Loucy (cell line): ENCODE data around the gene GPR61.

Experiments used
- H2AFZ ChIP-seq: fragments of 200-600 bp; sonication (generic); 2 replicates; pipeline ENCODE4 v1.6.0; 2016; ENCODE audit warnings: antibody characterized with exemption, mild to moderate bottlenecking, low read length, moderate library complexity
- H3F3A ChIP-seq: fragments of 200-600 bp; 2 replicates; pipeline ENCODE4 v1.6.0; 2016; ENCODE audit warnings: antibody characterized with exemption, low read depth, mild to moderate bottlenecking
- H3K27me3 ChIP-seq: fragments of 200-600 bp; sonication (generic); 2 replicates; pipeline ENCODE4 v1.6.1; 2014; ENCODE audit warnings: low read length, mild to moderate bottlenecking; ENCODE audit not compliant: insufficient read depth, poor library complexity, severe bottlenecking
- H3K36me3 ChIP-seq: fragments of 200-600 bp; sonication (generic); 2 replicates; pipeline ENCODE4 v1.6.1; 2016; ENCODE audit warnings: low read length; ENCODE audit not compliant: insufficient read depth
- H3K4me1 ChIP-seq: fragments of 200-600 bp; sonication (generic); 2 replicates; pipeline ENCODE4 v1.5.1; 2014; ENCODE audit warnings: low read length, mild to moderate bottlenecking; ENCODE audit not compliant: insufficient read depth, poor library complexity, severe bottlenecking
- H3K4me2 ChIP-seq: fragments of 200-600 bp; sonication (generic); 2 replicates; pipeline ENCODE4 v1.6.0; 2014; ENCODE audit warnings: antibody characterized with exemption, low read length, low read depth, mild to moderate bottlenecking; ENCODE audit not compliant: poor library complexity, severe bottlenecking
- H3K4me3 ChIP-seq: fragments of 200-600 bp; sonication (generic); 2 replicates; pipeline ENCODE4 v1.5.1; 2014; ENCODE audit warnings: low read length, mild to moderate bottlenecking, mixed read lengths; ENCODE audit not compliant: poor library complexity, severe bottlenecking
- H3K79me2 ChIP-seq: fragments of 200-600 bp; sonication (generic); 2 replicates; pipeline ENCODE4 v1.6.1; 2014; ENCODE audit warnings: low read length; ENCODE audit not compliant: insufficient read depth
- H3K9ac ChIP-seq: fragments of 200-600 bp; sonication (generic); 2 replicates; pipeline ENCODE4 v1.6.0; 2014; ENCODE audit warnings: mild to moderate bottlenecking, low read depth, low read length, moderate library complexity; ENCODE audit not compliant: poor library complexity, severe bottlenecking
- H3K9me2 ChIP-seq: fragments of 200-600 bp; sonication (generic); replicated peaks from 2 replicates; pipeline ENCODE4 v1.6.1; 2016; ENCODE audit warnings: low read depth, low read length, mixed read lengths
- H3K9me3 ChIP-seq: fragments of 200-600 bp; sonication (generic); 2 replicates; pipeline ENCODE4 v1.6.1; 2014; ENCODE audit warnings: mild to moderate bottlenecking, antibody characterized with exemption, low read length, low read depth; ENCODE audit not compliant: insufficient read depth
- H4K20me1 ChIP-seq: fragments of 200-600 bp; sonication (generic); 2 replicates; pipeline ENCODE4 v1.6.0; 2014; ENCODE audit warnings: antibody characterized with exemption, low read length, mild to moderate bottlenecking; ENCODE audit not compliant: insufficient read depth, poor library complexity, severe bottlenecking
- EZH2phosphoT487 ChIP-seq: fragments of 200-600 bp; IDR thresholded peaks from 2 replicates; pipeline ENCODE4 v1.6.1; 2018; ENCODE audit warnings: antibody characterized with exemption, mild to moderate bottlenecking, moderate library complexity, borderline replicate concordance
- TF ChIP-seq, protein P1 (sequence below): fragments of 200-600 bp; sonication (generic); conservative IDR thresholded peaks from 2 replicates; pipeline ENCODE4 v1.5.1; 2014; ENCODE audit warnings: mild to moderate bottlenecking, antibody characterized with exemption, low read length

Gene GPR61

DNA sequence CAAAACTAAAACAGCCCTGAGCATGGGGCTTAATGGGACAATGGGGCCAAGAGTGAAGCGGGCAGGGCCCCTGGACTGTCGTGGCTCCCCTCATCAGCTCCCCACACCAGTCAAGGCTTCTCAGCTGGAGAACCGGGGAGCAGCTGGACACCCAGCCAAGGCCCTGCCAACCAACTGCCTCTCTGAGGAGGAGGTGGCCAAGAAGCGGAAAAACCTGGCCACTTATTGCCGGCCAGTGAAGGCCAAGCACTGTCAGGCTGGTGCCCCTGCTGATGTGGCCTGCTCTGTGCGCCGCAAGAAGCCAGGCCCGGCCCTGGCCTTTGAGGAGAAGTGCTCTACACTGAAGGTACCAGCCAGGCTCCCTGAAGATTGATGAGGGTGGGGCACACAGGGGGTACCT, 48.3 kb upstream of the GPR61 start:
- no peak for TF ChIP-seq EZH2phosphoT487
- TF ChIP-seq, protein P1, sequence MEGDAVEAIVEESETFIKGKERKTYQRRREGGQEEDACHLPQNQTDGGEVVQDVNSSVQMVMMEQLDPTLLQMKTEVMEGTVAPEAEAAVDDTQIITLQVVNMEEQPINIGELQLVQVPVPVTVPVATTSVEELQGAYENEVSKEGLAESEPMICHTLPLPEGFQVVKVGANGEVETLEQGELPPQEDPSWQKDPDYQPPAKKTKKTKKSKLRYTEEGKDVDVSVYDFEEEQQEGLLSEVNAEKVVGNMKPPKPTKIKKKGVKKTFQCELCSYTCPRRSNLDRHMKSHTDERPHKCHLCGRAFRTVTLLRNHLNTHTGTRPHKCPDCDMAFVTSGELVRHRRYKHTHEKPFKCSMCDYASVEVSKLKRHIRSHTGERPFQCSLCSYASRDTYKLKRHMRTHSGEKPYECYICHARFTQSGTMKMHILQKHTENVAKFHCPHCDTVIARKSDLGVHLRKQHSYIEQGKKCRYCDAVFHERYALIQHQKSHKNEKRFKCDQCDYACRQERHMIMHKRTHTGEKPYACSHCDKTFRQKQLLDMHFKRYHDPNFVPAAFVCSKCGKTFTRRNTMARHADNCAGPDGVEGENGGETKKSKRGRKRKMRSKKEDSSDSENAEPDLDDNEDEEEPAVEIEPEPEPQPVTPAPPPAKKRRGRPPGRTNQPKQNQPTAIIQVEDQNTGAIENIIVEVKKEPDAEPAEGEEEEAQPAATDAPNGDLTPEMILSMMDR, result no peak
- Histone ChIP-seq H3K9me2 (no peaks in the 10 kb centered on the region), H3K79me2 (peaks cover 20% of the 10 kb centered on the region), H2AFZ (no peak overlapping the region), H3K4me2 (no peak overlapping the region), H3K4me1 (peaks cover 14% of the 10 kb centered on the region), H4K20me1 (peaks cover 7% of the 10 kb centered on the region), H3K27me3 (no peaks in the 10 kb centered on the region), H3K9ac (no peak overlapping the region), H3K36me3 (peaks cover 6% of the 10 kb centered on the region; the same call in 1 of the 2 replicates), H3F3A (no peaks in the 10 kb centered on the region), H3K4me3 (no peak overlapping the region), H3K9me3 (no peaks in the 10 kb centered on the region)

DNA sequence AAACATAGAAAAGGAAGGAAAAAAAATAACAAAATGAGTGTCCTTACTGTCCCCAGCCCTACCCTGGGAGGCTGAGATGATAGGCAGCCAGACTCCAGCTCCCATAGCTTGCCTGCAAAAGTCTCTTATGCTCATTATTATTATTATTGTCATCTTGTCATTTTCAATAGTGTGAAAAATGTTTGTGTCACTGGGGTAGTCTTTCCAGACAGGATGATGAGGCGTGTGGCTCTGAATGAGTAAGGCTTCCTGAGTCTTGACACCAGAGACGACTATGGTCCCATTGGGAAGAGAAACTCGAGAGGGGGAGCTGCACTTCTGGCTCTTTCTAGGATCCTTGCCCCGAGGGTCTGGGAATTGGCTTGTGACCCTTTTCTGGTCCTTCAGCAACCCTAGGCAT, 46.9 kb upstream of the GPR61 start:
- no peak overlapping the region for H3K9ac ChIP-seq
- no peaks in the 10 kb centered on the region for H3K9me2 ChIP-seq
- H3K4me3 ChIP-seq, result no peak overlapping the region
- H4K20me1 ChIP-seq, result peaks cover 7% of the 10 kb centered on the region
- no peaks in the 10 kb centered on the region for H3K9me3 ChIP-seq
- H3F3A ChIP-seq, result no peaks in the 10 kb centered on the region
- H3K4me1 ChIP-seq, result peaks cover 20% of the 10 kb centered on the region
- H3K27me3 ChIP-seq, result no peaks in the 10 kb centered on the region
- H3K4me2 ChIP-seq, result no peak overlapping the region
- H2AFZ ChIP-seq, result no peak overlapping the region
- peaks cover 6% of the 10 kb centered on the region; the same call in 1 of the 2 replicates for H3K36me3 ChIP-seq
- no peak for TF ChIP-seq EZH2phosphoT487
- TF ChIP-seq, protein P1, result no peak
- peaks cover 30% of the 10 kb centered on the region for H3K79me2 ChIP-seq

DNA sequence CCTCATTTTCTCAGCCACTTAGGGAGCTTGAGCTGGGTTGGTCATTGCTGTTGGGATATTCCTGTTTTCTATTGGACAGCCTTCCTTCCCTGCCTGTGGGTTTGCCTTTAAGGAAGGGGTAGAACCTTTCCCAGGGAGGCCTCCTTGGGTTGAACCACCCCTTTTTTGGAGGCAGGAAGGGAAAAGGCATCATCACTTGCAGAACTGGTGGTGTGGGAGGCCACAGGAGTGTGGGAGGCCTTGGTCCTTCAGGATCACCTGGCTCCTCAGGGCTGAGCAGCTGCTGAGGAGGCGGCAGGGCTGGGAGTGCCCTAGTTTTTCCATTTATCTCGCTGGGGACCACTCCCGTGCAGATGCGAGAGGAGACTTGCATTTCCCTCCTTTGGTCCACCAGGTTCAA, 46.4 kb upstream of the GPR61 start:
- Histone ChIP-seq H3K9me2 (no peaks in the 10 kb centered on the region), H3K9ac (peak overlapping the region; percentile 69), H3K4me3 (peak overlapping the region; percentile 96), H2AFZ (peak overlapping the region; percentile 91; the same call in 1 of the 2 replicates), H3K4me2 (peak overlapping the region; percentile 51), H3F3A (no peaks in the 10 kb centered on the region), H3K27me3 (no peaks in the 10 kb centered on the region), H3K4me1 (peaks cover 21% of the 10 kb centered on the region), H3K36me3 (peaks cover 6% of the 10 kb centered on the region; the same call in 1 of the 2 replicates), H4K20me1 (peaks cover 7% of the 10 kb centered on the region), H3K79me2 (peaks cover 30% of the 10 kb centered on the region), H3K9me3 (no peaks in the 10 kb centered on the region)
- TF ChIP-seq, protein P1, result no peak
- no peak for TF ChIP-seq EZH2phosphoT487
